ENCODE measurements around the gene OBSCN. TPM values are rescaled to one million over a fixed set of nuclear protein-coding genes. Genes with fewer than 3 reads are reported as not detected.

OBSCN gene
- total RNA-seq, 1 donor from 2014 or later, result 28.6 TPM

- no peak for TF ChIP-seq CTCF (IDR thresholded peaks at IDR 0.05)
- no peaks in the 10 kb centered on the region for H3K4me1 ChIP-seq
Measured at GRCh38 chr1:228350179-228350742, 142.4 kb downstream of the OBSCN start.

GRCh38 chr1:228350831-228351781 is 143.3 kb downstream of the OBSCN start:
- no peaks in the 10 kb centered on the region for H3K9me3 ChIP-seq
- intact Hi-C loops (cut with DNase I), result no loop called here
- no peaks in the 10 kb centered on the region for H3K36me3 ChIP-seq
- H3K4me3 ChIP-seq, result no peak overlapping the region
- TF ChIP-seq CTCF (IDR thresholded peaks at IDR 0.05), result no peak
- DNase-seq (ENCODE audit: low spot score in 2 of 2), result no peak
- no peak overlapping the region for H3K27ac ChIP-seq
- no peaks in the 10 kb centered on the region for H3K27me3 ChIP-seq
- no peaks in the 10 kb centered on the region for H3K4me1 ChIP-seq

More at GRCh38 chr1:228350179-228350742, 142.4 kb downstream of the OBSCN start:
- DNase-seq (ENCODE audit: low spot score in 2 of 2), result no peak
- no peaks in the 10 kb centered on the region for H3K36me3 ChIP-seq
- no peaks in the 10 kb centered on the region for H3K9me3 ChIP-seq
- no peak overlapping the region for H3K4me3 ChIP-seq
- no peaks in the 10 kb centered on the region for H3K27me3 ChIP-seq
- intact Hi-C loops (cut with DNase I), result no loop called here
- H3K27ac ChIP-seq, result no peak overlapping the region

GRCh38 chr1:228351850-228352249 is 144.0 kb downstream of the OBSCN start:
- no peak for TF ChIP-seq CTCF (IDR thresholded peaks at IDR 0.05)
- no peak for DNase-seq (ENCODE audit: low spot score in 2 of 2)
- Histone ChIP-seq H3K9me3 (no peaks in the 10 kb centered on the region), H3K4me1 (no peaks in the 10 kb centered on the region), H3K27ac (no peak overlapping the region), H3K27me3 (no peaks in the 10 kb centered on the region), H3K36me3 (no peaks in the 10 kb centered on the region), H3K4me3 (no peak overlapping the region)
- intact Hi-C loops (cut with DNase I), result no loop called here

- no peaks in the 10 kb centered on the region for H3K4me1 ChIP-seq
- intact Hi-C loops (cut with DNase I), result no loop called here
- no peaks in the 10 kb centered on the region for H3K27me3 ChIP-seq
- no peaks in the 10 kb centered on the region for H3K36me3 ChIP-seq
- no peak overlapping the region for H3K27ac ChIP-seq
- H3K9me3 ChIP-seq, result no peaks in the 10 kb centered on the region
- no peak for TF ChIP-seq CTCF (IDR thresholded peaks at IDR 0.05)
- DNase-seq (ENCODE audit: low spot score in 2 of 2), result no peak
- no peak overlapping the region for H3K4me3 ChIP-seq
Measured at GRCh38 chr1:228352677-228353481, 145.0 kb downstream of the OBSCN start.

GRCh38 chr1:228353601-228354371 is 145.9 kb downstream of the OBSCN start:
- H3K4me3 ChIP-seq, result no peak overlapping the region
- H3K4me1 ChIP-seq, result no peaks in the 10 kb centered on the region
- intact Hi-C loops (cut with DNase I), result no loop called here
- no peak for DNase-seq (ENCODE audit: low spot score in 2 of 2)
- H3K27me3 ChIP-seq, result no peaks in the 10 kb centered on the region
- no peak overlapping the region for H3K27ac ChIP-seq
- H3K9me3 ChIP-seq, result no peaks in the 10 kb centered on the region
- TF ChIP-seq CTCF (IDR thresholded peaks at IDR 0.05), result no peak
- H3K36me3 ChIP-seq, result no peaks in the 10 kb centered on the region
